ENCODE measurements around the gene SLC26A8.

GRCh38 chr6:35920793-35921732 lies 103.4 kb downstream of the SLC26A8 start, which contains the start of gene SRPK1:
- TF ChIP-seq POLR2A (IDR thresholded peaks at IDR 0.05), result no peak
- TF ChIP-seq, protein P1, sequence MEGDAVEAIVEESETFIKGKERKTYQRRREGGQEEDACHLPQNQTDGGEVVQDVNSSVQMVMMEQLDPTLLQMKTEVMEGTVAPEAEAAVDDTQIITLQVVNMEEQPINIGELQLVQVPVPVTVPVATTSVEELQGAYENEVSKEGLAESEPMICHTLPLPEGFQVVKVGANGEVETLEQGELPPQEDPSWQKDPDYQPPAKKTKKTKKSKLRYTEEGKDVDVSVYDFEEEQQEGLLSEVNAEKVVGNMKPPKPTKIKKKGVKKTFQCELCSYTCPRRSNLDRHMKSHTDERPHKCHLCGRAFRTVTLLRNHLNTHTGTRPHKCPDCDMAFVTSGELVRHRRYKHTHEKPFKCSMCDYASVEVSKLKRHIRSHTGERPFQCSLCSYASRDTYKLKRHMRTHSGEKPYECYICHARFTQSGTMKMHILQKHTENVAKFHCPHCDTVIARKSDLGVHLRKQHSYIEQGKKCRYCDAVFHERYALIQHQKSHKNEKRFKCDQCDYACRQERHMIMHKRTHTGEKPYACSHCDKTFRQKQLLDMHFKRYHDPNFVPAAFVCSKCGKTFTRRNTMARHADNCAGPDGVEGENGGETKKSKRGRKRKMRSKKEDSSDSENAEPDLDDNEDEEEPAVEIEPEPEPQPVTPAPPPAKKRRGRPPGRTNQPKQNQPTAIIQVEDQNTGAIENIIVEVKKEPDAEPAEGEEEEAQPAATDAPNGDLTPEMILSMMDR (IDR thresholded peaks at IDR 0.05), result no peak
